Liver (tissue), 9 donors: ENCODE data around the gene BRD2. TPM values are rescaled to one million over a fixed set of nuclear protein-coding genes. Genes with fewer than 3 reads are reported as not detected.

Experiments used
- DNase-seq: peaks from one replicate; pipeline ENCODE4 v3.0.0-alpha.2; 2017; ENCODE audit warnings: low spot score
- H3K27ac ChIP-seq, 2 donors: one replicate each; pipeline ENCODE4 v1.7.0; 2013; ENCODE audit warnings: inconsistent platforms in 2 of 2, low read length in 2 of 2, control low read depth in 1 of 2, low read depth in 1 of 2, mild to moderate bottlenecking in 1 of 2
- H3K27me3 ChIP-seq, 4 donors: one replicate each; pipeline versions ENCODE4 v1.6.1 to v1.7.0; 2013; ENCODE audit warnings: low read length in 3 of 4, inconsistent platforms in 1 of 4, mild to moderate bottlenecking in 1 of 4, moderate library complexity in 1 of 4; ENCODE audit not compliant: control insufficient read depth in 4 of 4, insufficient read depth in 4 of 4
- H3K36me3 ChIP-seq, 4 donors: one replicate each; pipeline versions ENCODE4 v1.6.1 to v1.7.0; 2013; ENCODE audit warnings: low read length in 3 of 4, mild to moderate bottlenecking in 3 of 4, low read depth in 1 of 4, moderate library complexity in 1 of 4; ENCODE audit not compliant: control insufficient read depth in 4 of 4, insufficient read depth in 3 of 4
- H3K4me1 ChIP-seq, 4 donors: one replicate each; pipeline versions ENCODE4 v1.6.1 to v1.7.0; 2013; ENCODE audit warnings: low read length in 3 of 4, mild to moderate bottlenecking in 3 of 4, moderate library complexity in 1 of 4; ENCODE audit not compliant: control insufficient read depth in 4 of 4, insufficient read depth in 4 of 4
- H3K4me3 ChIP-seq, 3 donors: one replicate each; pipeline versions ENCODE4 v1.6.1 to v1.7.0; 2013; ENCODE audit warnings: low read length in 3 of 3, control low read depth in 1 of 3, low read depth in 1 of 3, mild to moderate bottlenecking in 1 of 3
- H3K9ac ChIP-seq, 2 donors: one replicate each; pipeline ENCODE4 v1.7.0; 2013; ENCODE audit warnings: low read length in 2 of 2, mild to moderate bottlenecking in 2 of 2, moderate library complexity in 2 of 2, control low read depth in 1 of 2, low read depth in 1 of 2
- H3K9me3 ChIP-seq, 4 donors: one replicate each; pipeline versions ENCODE4 v1.6.1 to v1.7.0; 2013; ENCODE audit warnings: low read length in 3 of 4; ENCODE audit not compliant: control insufficient read depth in 4 of 4
- ATF3 ChIP-seq: IDR thresholded peaks from 2 replicates; pipeline ENCODE4 v1.6.1; 2016; ENCODE audit warnings: antibody characterized with exemption
- CTCF ChIP-seq: fragments of 150-350 bp; IDR thresholded peaks from 2 replicates; pipeline ENCODE4 v1.5.1; 2017; ENCODE audit warnings: improper control_type of control experiment, low read depth, low read length; ENCODE audit not compliant: missing input control
- EGR1 ChIP-seq, 2 donors: IDR thresholded peaks; 2 replicates each; pipeline ENCODE4 v1.6.1; 2016 to 2018; ENCODE audit warnings: antibody characterized with exemption in 2 of 2, low read depth in 2 of 2
- FOXA1 ChIP-seq: IDR thresholded peaks from 2 replicates; pipeline ENCODE4 v1.6.1; 2016; ENCODE audit warnings: antibody characterized with exemption
- FOXA2 ChIP-seq: IDR thresholded peaks from 2 replicates; pipeline ENCODE4 v1.6.1; 2016; ENCODE audit warnings: antibody characterized with exemption
- GABPA ChIP-seq, 2 donors: IDR thresholded peaks in 1 of 2; conservative IDR thresholded peaks in 1 of 2; 2 replicates each; pipeline ENCODE4 v1.6.1; 2016; ENCODE audit warnings: antibody characterized with exemption in 2 of 2, mild to moderate bottlenecking in 1 of 2, moderate library complexity in 1 of 2
- HNF4A ChIP-seq, 2 donors: conservative IDR thresholded peaks; 2 replicates each; pipeline ENCODE4 v1.6.1; 2016; ENCODE audit warnings: antibody characterized with exemption in 2 of 2, mild to moderate bottlenecking in 2 of 2
- HNF4G ChIP-seq: IDR thresholded peaks from 2 replicates; pipeline ENCODE4 v1.6.1; 2016; ENCODE audit warnings: antibody characterized with exemption
- JUND ChIP-seq, 2 donors: IDR thresholded peaks; 2 replicates each; pipeline ENCODE4 v1.6.1; 2016; ENCODE audit warnings: antibody characterized with exemption in 2 of 2
- RAD21 ChIP-seq, 2 donors: IDR thresholded peaks; 2 replicates each; pipeline ENCODE4 v1.6.1; 2016; ENCODE audit warnings: antibody characterized with exemption in 2 of 2, mild to moderate bottlenecking in 2 of 2
- REST ChIP-seq: IDR thresholded peaks from 2 replicates; pipeline ENCODE4 v1.6.1; 2016; ENCODE audit warnings: antibody characterized with exemption, mild to moderate bottlenecking
- RXRA ChIP-seq, 2 donors: IDR thresholded peaks; 2 replicates each; pipeline ENCODE4 v1.6.1; 2017 to 2018; ENCODE audit warnings: antibody characterized with exemption in 2 of 2, mild to moderate bottlenecking in 1 of 2
- SP1 ChIP-seq: IDR thresholded peaks from 2 replicates; pipeline ENCODE4 v1.6.1; 2018; ENCODE audit warnings: antibody characterized with exemption, mild to moderate bottlenecking
- TAF1 ChIP-seq: conservative IDR thresholded peaks from 2 replicates; pipeline ENCODE4 v1.6.1; 2016; ENCODE audit warnings: antibody characterized with exemption, mild to moderate bottlenecking
- YY1 ChIP-seq: IDR thresholded peaks from 2 replicates; pipeline ENCODE4 v1.6.1; 2016; ENCODE audit warnings: antibody characterized with exemption, mild to moderate bottlenecking
- ZBTB33 ChIP-seq: IDR thresholded peaks from 2 replicates; pipeline ENCODE4 v1.6.1; 2016; ENCODE audit warnings: antibody characterized with exemption
- WGBS: extraction: QIAGEN DNeasy Blood & Tissue Kit; methylation state at CpG from one replicate; pipeline ENCODE4 v1.1.7; 2013; 5-methylcytosine and 5-hydroxymethylcytosine counted together
- polyA plus RNA-seq, 2 donors: library from polyadenylated mRNA; stranded (reverse) in 1 of 2; unstranded in 1 of 2; fragments of 200-250 nt in 1 of 2; fragments of >200 nt in 1 of 2; fragmentation: Nextera tagmentation in 1 of 2; extraction: Ambion mirVana in 1 of 2; gene quantifications; one replicate each; pipeline versions ENCODE4 v1.2.1 to v1.2.3, GENCODE V29; 2013 to 2015
- total RNA-seq, 2 donors: library from RNA; depleted of rRNA; stranded (reverse); fragments of >200 nt; gene quantifications; one replicate each; pipeline ENCODE4 v1.2.3, GENCODE V29; 2014
- TF ChIP-seq, protein P1 (sequence below): IDR thresholded peaks from 2 replicates; pipeline ENCODE4 v1.6.1; 2016; ENCODE audit warnings: antibody characterized with exemption
- donor health status: healthy.
- donor health status: healthy.
- donor health status: healthy.
- donor health status: healthy.
- donor health status: healthy.

BRD2 gene
- total and polyA plus RNA-seq, 4 donors = 29.8 to 100 (median 50.2) TPM

DNA sequence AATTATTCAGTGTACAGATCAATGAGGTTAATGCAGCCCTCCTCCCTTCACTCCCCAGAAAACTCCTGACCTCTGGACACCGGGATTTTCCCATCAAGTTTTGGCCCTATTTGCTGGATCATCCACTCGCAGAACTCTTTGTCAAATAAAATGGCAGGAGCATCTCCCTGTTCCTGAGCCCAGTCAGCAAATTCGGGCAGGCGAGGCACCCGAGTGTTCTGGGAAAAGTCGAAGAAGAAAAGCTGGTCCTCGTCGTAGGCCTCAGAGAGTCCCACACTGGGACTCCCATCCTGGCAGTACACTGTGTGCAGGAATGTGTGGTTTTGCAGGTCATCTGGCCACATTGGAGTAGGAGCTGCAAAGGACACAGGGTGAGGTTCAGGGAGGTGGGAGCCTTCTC lies 17.9 kb upstream of the BRD2 start:
- TF ChIP-seq GABPA (IDR thresholded peaks at IDR 0.05 in 1 of 2, conservative IDR thresholded peaks at IDR 0.05 in 1 of 2) (no peak), HNF4G (no peak), TAF1 (no peak), CTCF (no peak), HNF4A (conservative IDR thresholded peaks at IDR 0.05) (no peak), YY1 (no peak), RAD21 (IDR thresholded peaks at IDR 0.05) (no peak), EGR1 (IDR thresholded peaks at IDR 0.05; ENCODE audit: low read depth in 2 of 2) (no peak), SP1 (no peak), RXRA (IDR thresholded peaks at IDR 0.05) (no peak), FOXA1 (no peak), JUND (IDR thresholded peaks at IDR 0.05) (no peak), REST (no peak), ATF3 (no peak), FOXA2 (no peak)
- TF ChIP-seq, protein P1, sequence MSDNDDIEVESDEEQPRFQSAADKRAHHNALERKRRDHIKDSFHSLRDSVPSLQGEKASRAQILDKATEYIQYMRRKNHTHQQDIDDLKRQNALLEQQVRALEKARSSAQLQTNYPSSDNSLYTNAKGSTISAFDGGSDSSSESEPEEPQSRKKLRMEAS = no peak
- Histone ChIP-seq H3K4me1 (peaks cover 0 to 4% (median 1%) of the 10 kb centered on the region in 4 donors), H3K4me3 (no peak overlapping the region), H3K36me3 (no peaks in the 10 kb centered on the region), H3K9me3 (no peaks in the 10 kb centered on the region), H3K27ac (no peak overlapping the region), H3K27me3 (no peaks in the 10 kb centered on the region), H3K9ac (no peak overlapping the region)
- DNase-seq = no peak
- WGBS = 83% methylated on average over 8 of the region's 8 CpGs

DNA sequence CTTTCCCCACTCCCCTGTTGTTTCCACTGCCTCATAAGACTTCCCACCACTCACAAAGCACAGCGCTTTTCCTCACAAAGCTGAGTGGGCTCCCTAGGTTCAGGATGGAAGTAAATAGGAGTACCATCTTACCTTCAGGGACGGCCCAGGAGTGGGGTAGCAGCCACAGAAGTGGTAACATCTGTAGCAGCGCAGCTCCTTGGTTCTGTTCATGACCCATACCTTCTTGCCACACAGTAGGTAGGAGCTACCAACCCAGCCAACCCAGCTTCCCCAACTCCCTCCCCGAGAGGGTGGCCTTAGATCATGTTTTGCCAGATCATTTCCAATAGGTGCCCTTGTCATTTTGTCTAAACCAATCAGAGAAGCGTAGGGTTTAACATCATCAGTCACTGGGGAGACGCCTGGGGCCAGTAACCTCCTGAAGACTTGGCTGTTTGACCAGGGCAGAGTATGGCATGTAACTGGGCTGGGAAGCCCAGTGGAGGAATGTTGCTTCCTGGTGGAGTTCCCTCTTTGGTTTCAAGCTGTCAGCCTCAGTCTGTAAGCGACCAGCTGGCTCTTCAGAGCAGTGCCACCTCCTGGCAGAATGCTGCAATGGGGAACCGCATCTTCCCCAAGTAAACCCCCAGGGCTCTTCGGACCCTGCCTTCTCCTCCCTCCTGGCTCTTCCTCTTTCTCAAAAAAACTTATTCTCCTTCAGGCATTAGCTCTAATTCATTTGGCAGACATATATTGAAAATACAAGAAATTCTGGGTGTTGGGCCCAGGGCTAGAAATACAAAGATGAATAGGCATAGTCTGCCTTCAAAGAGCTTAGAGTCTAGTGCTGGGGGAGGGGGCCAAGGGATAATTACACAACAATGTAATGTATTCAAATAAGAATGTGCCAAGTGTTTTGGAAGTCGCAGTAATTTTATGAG lies 15.3 kb upstream of the BRD2 start, which contains the start of gene HLA-DMA:
Gene HLA-DMA, minus strand, starts transcription at position 281 of the 923 bp plus-strand sequence. Its CDS starts 61 bp downstream, at position 220.
- no peaks in the 10 kb centered on the region for H3K9me3 ChIP-seq
- H3K27me3 ChIP-seq = no peaks in the 10 kb centered on the region
- no peaks in the 10 kb centered on the region for H3K36me3 ChIP-seq
- 41% methylated on average over 10 of the region's 10 CpGs for WGBS
- DNase-seq = peak; percentile 68
- H3K4me1 ChIP-seq = peaks cover 0 to 4% (median 1%) of the 10 kb centered on the region in 4 donors
- H3K4me3 ChIP-seq = peak within 1 kb of the TSS in 2 of 3 donors; percentile 27 to 31
- H3K9ac ChIP-seq = peak within 1 kb of the TSS; percentile 44 to 56
- peak within 1 kb of the TSS; percentile 33 to 53 for H3K27ac ChIP-seq
- TF ChIP-seq, protein P1 = peak; percentile 43
- TF ChIP-seq FOXA2 = no peak
- peak; percentile 72 for TF ChIP-seq CTCF
- no peak for TF ChIP-seq GABPA (IDR thresholded peaks at IDR 0.05 in 1 of 2, conservative IDR thresholded peaks at IDR 0.05 in 1 of 2)
- peak; percentile 46 for TF ChIP-seq TAF1
- TF ChIP-seq ZBTB33 = no peak
- TF ChIP-seq RXRA (IDR thresholded peaks at IDR 0.05) = peak; percentile 68 to 74
